HG03565 (cell line): ENCODE results near the gene SLC35F4.
A peak's percentile ranks its signal among the peaks of the same experiment; 100 is the strongest.

ENCODE experiments used
- ATAC-seq: cut with Tn5 transposase; IDR thresholded peaks from one replicate; pipeline ENCODE4 v1.9.1; 2021; ENCODE audit warnings: mild to moderate bottlenecking, moderate library complexity; ENCODE audit not compliant: unreplicated experiment

SLC35F4 gene

GRCh38 chr14:57641776-57642175, 224.1 kb downstream of the SLC35F4 start:
- ATAC-seq: no peak

GRCh38 chr14:57640036-57640435, 225.9 kb downstream of the SLC35F4 start:
- ATAC-seq: no peak

- no peak for ATAC-seq
Measured at GRCh38 chr14:57637901-57638300, 228.0 kb downstream of the SLC35F4 start.

- no peak for ATAC-seq
Measured at GRCh38 chr14:57634335-57634734, 231.6 kb downstream of the SLC35F4 start.

GRCh38 chr14:57632649-57633048, 233.2 kb downstream of the SLC35F4 start:
- ATAC-seq: no peak

- no peak for ATAC-seq
Measured at GRCh38 chr14:57617510-57617909, 248.4 kb downstream of the SLC35F4 start.

- no peak for ATAC-seq
Measured at GRCh38 chr14:57612946-57613345, 252.9 kb downstream of the SLC35F4 start.

- ATAC-seq: no peak
Measured at GRCh38 chr14:57611555-57612075, 254.3 kb downstream of the SLC35F4 start.

GRCh38 chr14:57610631-57611030, 255.3 kb downstream of the SLC35F4 start:
- ATAC-seq: no peak

GRCh38 chr14:57609192-57610075, 256.5 kb downstream of the SLC35F4 start:
- ATAC-seq: no peak

- no peak for ATAC-seq
Measured at GRCh38 chr14:57607086-57607485, 258.8 kb downstream of the SLC35F4 start.

GRCh38 chr14:57583396-57583795, 282.5 kb downstream of the SLC35F4 start:
- no peak for ATAC-seq

- no peak for ATAC-seq
Measured at GRCh38 chr14:57582746-57583145, 283.1 kb downstream of the SLC35F4 start.

- ATAC-seq: no peak
Measured at GRCh38 chr14:57578801-57579200, 287.1 kb downstream of the SLC35F4 start.

GRCh38 chr14:57576498-57576897, 289.4 kb downstream of the SLC35F4 start:
- no peak for ATAC-seq

GRCh38 chr14:57575482-57575881, 290.4 kb downstream of the SLC35F4 start:
- no peak for ATAC-seq

- no peak for ATAC-seq
Measured at GRCh38 chr14:57574617-57575288, 291.1 kb downstream of the SLC35F4 start.

- ATAC-seq: no peak
Measured at GRCh38 chr14:57573173-57573572, 292.7 kb downstream of the SLC35F4 start.

- ATAC-seq: no peak
Measured at GRCh38 chr14:57568554-57568953, 297.3 kb downstream of the SLC35F4 start.

GRCh38 chr14:57567220-57567619, 298.7 kb downstream of the SLC35F4 start:
- no peak for ATAC-seq

- ATAC-seq: peak; percentile 79
Measured at GRCh38 chr14:57560681-57561080, 305.2 kb downstream of the SLC35F4 start.

- ATAC-seq: no peak
Measured at GRCh38 chr14:57559576-57559975, 306.3 kb downstream of the SLC35F4 start.
